K562 (cell line): ENCODE results near the gene SEC22A. TPM values are rescaled to one million over a fixed set of nuclear protein-coding genes. Genes with fewer than 3 reads are reported as not detected.

Experiments
- ATAC-seq: fragments of 200-7000 bp; cut with Tn5 transposase; 3 replicates; pipeline ENCODE4 v1.9.1; 2020; ENCODE audit warnings: moderate library complexity
- BruUV-seq: library from RNA; stranded (reverse); fragments of 400-500 nt; replicated peaks from 2 replicates; lab custom pipeline; 2021; lab: Mats Ljungman, UMichigan
- CTCF ChIA-PET: fragments of 300-600 bp; formaldehyde crosslinking; extraction: SDS; loops from one replicate; lab custom pipeline; 2021; ENCODE audit warnings: low intra/inter-chr PET ratio; lab: Yijun Ruan, JAX
- POLR2A ChIA-PET: fragments of 300-600, 350-650 bp; sonication (Branson Sonifier 250); formaldehyde crosslinking; extraction: SDS; loops from one replicate; lab custom pipeline; 2021; ENCODE audit warnings: antibody characterized with exemption, inconsistent platforms; lab: Yijun Ruan, JAX
- DNase-seq, 4 experiments: peaks; one replicate each; pipeline versions ENCODE4 v3.0.0 to v3.0.0-alpha.2; 2011 to 2018; ENCODE audit warnings: low spot score in 3 of 4, mixed read lengths in 3 of 4; ENCODE audit errors: extremely low read depth in 1 of 4
- FAIRE-seq: peaks from 2 replicates; lab custom pipeline; 2011; peaks lifted over from hg19 to GRCh38; lab: Jason Lieb, UNC
- H2AFZ ChIP-seq: 2 replicates; pipeline ENCODE4 v1.6.0; 2011; ENCODE audit warnings: low read depth, low read length, control low read depth, inconsistent platforms
- H3K27ac ChIP-seq: fragments of 200-600 bp; 3 replicates; pipeline ENCODE4 v1.8.0; 2011; ENCODE audit warnings: low read depth, mild to moderate bottlenecking, control low read depth, inconsistent platforms, low read length, moderate library complexity, mixed read lengths; ENCODE audit errors: extremely low read depth
- H3K27me3 ChIP-seq, 2 experiments: fragments of 300-600 bp in 1 of 2; 2 replicates in 1 of 2; 3 replicates in 1 of 2; pipeline versions ENCODE4 v1.6.0 to v1.8.0; 2011; ENCODE audit warnings: inconsistent platforms in 2 of 2, low read length in 2 of 2, mild to moderate bottlenecking in 1 of 2, mixed read lengths in 1 of 2, moderate library complexity in 1 of 2; ENCODE audit not compliant: control insufficient read depth in 2 of 2, insufficient read depth in 2 of 2
- H3K36me3 ChIP-seq: fragments of 300-600 bp; 3 replicates; pipeline ENCODE4 v1.8.0; 2011; ENCODE audit warnings: mild to moderate bottlenecking, low read length, inconsistent platforms; ENCODE audit not compliant: control insufficient read depth, insufficient read depth
- H3K4me1 ChIP-seq, 2 experiments: fragments of 200-600 bp in 1 of 2; replicated peaks in 1 of 2; 2 replicates in 1 of 2; 3 replicates in 1 of 2; pipeline versions ENCODE4 v1.5.1 to v1.8.0; 2011; ENCODE audit warnings: inconsistent platforms in 2 of 2, low read length in 2 of 2, mild to moderate bottlenecking in 1 of 2, mixed read lengths in 1 of 2, moderate library complexity in 1 of 2; ENCODE audit not compliant: control insufficient read depth in 2 of 2, insufficient read depth in 2 of 2
- H3K4me2 ChIP-seq: 2 replicates; pipeline ENCODE4 v1.6.1; 2011; ENCODE audit warnings: low read length, control low read depth, inconsistent platforms, mixed read lengths; ENCODE audit not compliant: insufficient read depth
- H3K4me3 ChIP-seq: fragments of 200-600 bp; sonication (generic), shearing (Covaris generic); 2 replicates; pipeline ENCODE4 v1.5.1; 2016; ENCODE audit warnings: control low read depth, inconsistent platforms
- H3K79me2 ChIP-seq: fragments of 200-600 bp; 3 replicates; pipeline ENCODE4 v1.8.0; 2011; ENCODE audit warnings: low read length, inconsistent platforms; ENCODE audit not compliant: control insufficient read depth, insufficient read depth
- H3K9ac ChIP-seq, 2 experiments: 2 replicates each; pipeline versions ENCODE4 v1.6.0 to v1.6.1; 2011; ENCODE audit warnings: low read depth in 2 of 2, low read length in 2 of 2, control low read depth in 1 of 2, inconsistent platforms in 1 of 2, mild to moderate bottlenecking in 1 of 2, mixed read lengths in 1 of 2; ENCODE audit not compliant: insufficient read depth in 1 of 2
- H3K9me1 ChIP-seq: one replicate; pipeline ENCODE4 v1.6.0; 2011; ENCODE audit warnings: inconsistent platforms, mild to moderate bottlenecking, low read length, moderate library complexity; ENCODE audit not compliant: control insufficient read depth, insufficient read depth
- H3K9me3 ChIP-seq: replicated peaks from 2 replicates; pipeline ENCODE4 v1.5.1; 2011; ENCODE audit warnings: low read depth, low read length, inconsistent platforms; ENCODE audit not compliant: control insufficient read depth, insufficient read depth
- H4K20me1 ChIP-seq: replicated peaks from 2 replicates; pipeline ENCODE4 v1.6.1; 2011; ENCODE audit warnings: low read length, inconsistent platforms, mixed read lengths; ENCODE audit not compliant: control insufficient read depth, insufficient read depth
- ARID1B ChIP-seq: fragments of 450-650 bp; IDR thresholded peaks from 2 replicates; pipeline ENCODE4 v1.6.1; 2016; ENCODE audit warnings: antibody characterized with exemption, mild to moderate bottlenecking, inconsistent platforms
- ARID3B ChIP-seq: fragments of 250-450 bp; sonication (Bioruptor Pico); IDR thresholded peaks from 2 replicates; pipeline ENCODE4 v1.4.0; 2020; ENCODE audit warnings: borderline replicate concordance
- ELF4 ChIP-seq: fragments of 450-650 bp; formaldehyde crosslinking; IDR thresholded peaks from 2 replicates; pipeline ENCODE4 v1.4.0; 2022; ENCODE audit warnings: missing genetic modification characterization
- FOXK1 ChIP-seq: sonication (generic); formaldehyde crosslinking; IDR thresholded peaks from 2 replicates; pipeline ENCODE4 v1.8.0; 2022; ENCODE audit warnings: missing genetic modification reagents, mild to moderate bottlenecking, borderline replicate concordance
- HDAC3 ChIP-seq: fragments of 450-650 bp; IDR thresholded peaks from 2 replicates; pipeline ENCODE4 v1.6.1; 2018; ENCODE audit warnings: borderline replicate concordance, mild to moderate bottlenecking, moderate library complexity; ENCODE audit not compliant: partially characterized antibody
- LCOR ChIP-seq: sonication (generic); formaldehyde crosslinking; IDR thresholded peaks from 2 replicates; pipeline ENCODE4 v1.8.0; 2022; ENCODE audit warnings: mild to moderate bottlenecking, missing genetic modification reagents
- PCBP2 ChIP-seq: fragments of 200-400 bp; formaldehyde crosslinking; IDR thresholded peaks from 2 replicates; pipeline ENCODE4 v1.6.1; 2018; ENCODE audit warnings: low read length, low read depth, mild to moderate bottlenecking, moderate library complexity; ENCODE audit not compliant: poor library complexity, severe bottlenecking
- PHB2 ChIP-seq: fragments of 450-650 bp; IDR thresholded peaks from 2 replicates; pipeline ENCODE4 v1.6.1; 2017; ENCODE audit warnings: low read depth
- PHF20 ChIP-seq: fragments of 450-650 bp; IDR thresholded peaks from 2 replicates; pipeline ENCODE4 v1.6.1; 2018; ENCODE audit not compliant: partially characterized antibody
- RFX7 ChIP-seq: fragments of 250-450 bp; sonication (Bioruptor Pico); IDR thresholded peaks from 2 replicates; pipeline ENCODE4 v1.5.1; 2021; ENCODE audit warnings: mild to moderate bottlenecking
- U2AF2 ChIP-seq: fragments of 200-400 bp; formaldehyde crosslinking; optimal IDR thresholded peaks from 2 replicates; pipeline ENCODE3; 2017; ENCODE audit warnings: low read depth, mild to moderate bottlenecking, low read length
- XRCC5 ChIP-seq: fragments of 200-400 bp; formaldehyde crosslinking; IDR thresholded peaks from 2 replicates; pipeline ENCODE4 v1.6.1; 2017; ENCODE audit warnings: low read depth, mild to moderate bottlenecking, low read length
- ZBED1 ChIP-seq: IDR thresholded peaks from 2 replicates; pipeline ENCODE4 v1.6.1; 2014
- ZNF12 ChIP-seq: sonication (generic); formaldehyde crosslinking; IDR thresholded peaks from 2 replicates; pipeline ENCODE4 v1.4.0; 2020; ENCODE audit warnings: mild to moderate bottlenecking, missing genetic modification reagents
- ZNF639 ChIP-seq, 2 experiments: fragments of 200-800 bp in 1 of 2; sonication (Bioruptor generic) in 1 of 2; sonication (generic) in 1 of 2; formaldehyde crosslinking in 1 of 2; IDR thresholded peaks in 1 of 2; conservative IDR thresholded peaks in 1 of 2; 2 replicates each; pipeline versions ENCODE4 v1.5.0 to v1.6.1; 2016 to 2020; ENCODE audit warnings: missing compliant biosample characterization in 1 of 2, missing genetic modification characterization in 1 of 2, missing genetic modification reagents in 1 of 2
- ZNF766 ChIP-seq: fragments of 200-800 bp; sonication (Bioruptor generic); conservative IDR thresholded peaks from 2 replicates; pipeline ENCODE4 v1.6.1; 2016; ENCODE audit warnings: missing genetic modification characterization, missing compliant biosample characterization
- WGBS: fragments of 100-300 bp; shearing (Covaris generic); methylation state at CpG from one replicate; pipeline ENCODE4 v1.1.6; 2016; ENCODE audit warnings: low coverage, mixed read lengths; ENCODE audit not compliant: insufficient coverage; ENCODE audit errors: missing lambda C conversion rate; 5-methylcytosine and 5-hydroxymethylcytosine counted together
- in situ Hi-C: fragments of 300-500 bp; cut with MboI; formaldehyde crosslinking; loops from 4 replicates; pipeline ENCODE4 v1.15.0; 2018; ENCODE audit warnings: inconsistent platforms, mixed read lengths
- intact Hi-C: fragments of 100-400 bp; cut with micrococcal nuclease; formaldehyde crosslinking; loops from 2 replicates; pipeline ENCODE4 v1.14.2; 2022
- polyA plus RNA-seq, 8 experiments: library from polyadenylated mRNA; depleted of rRNA in 4 of 8; stranded (reverse) in 5 of 8; unstranded in 3 of 8; fragments of >200 nt; fragmentation: Nextera tagmentation in 2 of 8; fragmentation: Illumina TruSeq in 1 of 8; extraction: Ambion mirVana in 2 of 8; extraction: Trizol in 1 of 8; gene quantifications; 2 replicates each; pipeline versions ENCODE4 v1.2.1 to v1.2.3, GENCODE V29; 2011 to 2014; ENCODE audit warnings: inconsistent platforms in 1 of 8, missing spikeins in 1 of 8
- total RNA-seq, 7 experiments: library from RNA; depleted of rRNA in 6 of 7; stranded (reverse); fragments of >200 nt in 6 of 7; fragmentation: Illumina TruSeq in 2 of 7; extraction: Trizol in 2 of 7; gene quantifications; 2 replicates each; pipeline versions ENCODE4 v1.2.1 to v1.2.3, GENCODE V29; 2011 to 2021; ENCODE audit warnings: low replicate concordance in 1 of 7

The SEC22A gene
- total and polyA plus RNA-seq, 9 of the 15 experiments (the other 6 are each of a cell fraction or from before 2014, with no cell fraction given), result 7.9 to 44.5 (median 20.5) TPM

- TF ChIP-seq RFX7 (CRISPR knock-in tag) (no peak), ZBED1 (no peak), ARID3B (CRISPR knock-in tag) (no peak), ZNF12 (no peak), LCOR (CRISPR knock-in tag) (no peak), ARID1B (no peak), ELF4 (CRISPR knock-in tag) (no peak), U2AF2 (no peak), PHB2 (no peak), FOXK1 (CRISPR knock-in tag) (no peak), PHF20 (no peak), HDAC3 (no peak), ZNF766 (CRISPR knock-in tag) (no peak), PCBP2 (no peak), XRCC5 (no peak), ZNF639 (CRISPR knock-in tag; conservative IDR thresholded peaks at IDR 0.05 in 1 of 2, IDR thresholded peaks at IDR 0.05 in 1 of 2) (no peak)
- Histone ChIP-seq H3K36me3 (no peaks in the 10 kb centered on the region), H3K9me3 (no peaks in the 10 kb centered on the region), H2AFZ (no peak overlapping the region), H3K79me2 (no peaks in the 10 kb centered on the region), H3K4me3 (no peak overlapping the region), H3K4me2 (no peak overlapping the region), H3K9ac (no peak overlapping the region), H3K27me3 (peaks cover 7 to 17% of the 10 kb centered on the region in 2 experiments), H3K9me1 (no peaks in the 10 kb centered on the region), H3K27ac (no peak overlapping the region), H3K4me1 (no peaks in the 10 kb centered on the region), H4K20me1 (no peaks in the 10 kb centered on the region)
- intact Hi-C loops (no loop called here), in situ Hi-C loops (no loop called here)
- ATAC-seq (no peak), DNase-seq (no peak), FAIRE-seq (no peak)
- POLR2A ChIA-PET, result no interaction called here
- WGBS, result 0% methylated on average over 5 of the region's 5 CpGs
- CTCF ChIA-PET, result no interaction called here
- BruUV-seq, result no TSS peak
Measured at GRCh38 chr3:123307064-123307463, 105.3 kb downstream of the SEC22A start.
